Measurements from ENCODE around the gene HSPA12A.

GRCh38 chr10:116783011-116783655 lies 40.8 kb upstream of the HSPA12A start:
- no peak for TF ChIP-seq ZNF792 (tag by site-specific recombination; IDR thresholded peaks at IDR 0.05)
- no peak for TF ChIP-seq ZNF76 (tag by site-specific recombination; IDR thresholded peaks at IDR 0.05; ENCODE audit: borderline replicate concordance, low read depth)
- TF ChIP-seq CTCF (tag by site-specific recombination; IDR thresholded peaks at IDR 0.05), result no peak

All from HEK293 (cell line).